Measurements from ENCODE around the gene COQ2. TPM values are rescaled to one million over a fixed set of nuclear protein-coding genes. Genes with fewer than 3 reads are reported as not detected.

Gene COQ2
- total RNA-seq, 4 donors from 2014 or later: 3.2 to 22.6 (median 9.5) TPM

GRCh38 chr4:83214079-83214478 is 70.5 kb downstream of the COQ2 start:
- H3K36me3 ChIP-seq: no peaks in the 10 kb centered on the region
- no peak overlapping the region for H3K27ac ChIP-seq
- intact Hi-C loops (cut with DNase I; ENCODE audit: low total_unique reads): no loop called here
- H3K4me3 ChIP-seq: no peak overlapping the region
- no peaks in the 10 kb centered on the region for H3K9me3 ChIP-seq
- no peaks in the 10 kb centered on the region for H3K27me3 ChIP-seq
- no peak for DNase-seq
- H3K4me1 ChIP-seq: no peaks in the 10 kb centered on the region
- TF ChIP-seq CTCF (IDR thresholded peaks at IDR 0.05) (no peak), POLR2A (IDR thresholded peaks at IDR 0.05) (no peak)

Small RNAs within 50 kb of the gene (small RNA-seq; reads per million reads assigned to genes)
- not detected for gene AC114781.3

Other genes starting within 250 kb of the COQ2 start
- gene COPS4, start 249.6 kb downstream of the COQ2 start, total RNA-seq: 100 to 1,000 TPM in 1 of 4 donors, 10 to 100 TPM in 3; 21.3 to 113 (median 73.3) TPM
- gene PLAC8, start 170.1 kb downstream of the COQ2 start, total RNA-seq: 1 to 10 TPM in 2 of 4 donors, under 1 TPM in 1, not detected in 1; 0.51 to 6.3 (median 2.6) TPM
- 10 to 100 TPM in 1 of 4 donors, 1 to 10 TPM in 3; 1.3 to 10.2 (median 5.8) TPM for gene HPSE, start 50.0 kb upstream of the COQ2 start, total RNA-seq
- gene HELQ, start 171.0 kb upstream of the COQ2 start, total RNA-seq: 10 to 100 TPM; 17.9 to 48.7 (median 25.2) TPM
- gene MRPS18C, start 171.3 kb upstream of the COQ2 start, total RNA-seq: 10 to 100 TPM in 3 of 4 donors, 1 to 10 TPM in 1; 7.7 to 55.5 (median 16.8) TPM
- gene ABRAXAS1, start 200.3 kb upstream of the COQ2 start, total RNA-seq: 10 to 100 TPM in 3 of 4 donors, 1 to 10 TPM in 1; 7.4 to 61.5 (median 29.3) TPM